Measurements from ENCODE around the gene TYW1B.
A peak's percentile ranks its signal among the peaks of the same experiment; 100 is the strongest.
"Not testable (repeated sequence)": the region's sequence is repeated elsewhere in the genome, so short reads cannot be mapped to it uniquely, and the experiment has no call there.

DNA sequence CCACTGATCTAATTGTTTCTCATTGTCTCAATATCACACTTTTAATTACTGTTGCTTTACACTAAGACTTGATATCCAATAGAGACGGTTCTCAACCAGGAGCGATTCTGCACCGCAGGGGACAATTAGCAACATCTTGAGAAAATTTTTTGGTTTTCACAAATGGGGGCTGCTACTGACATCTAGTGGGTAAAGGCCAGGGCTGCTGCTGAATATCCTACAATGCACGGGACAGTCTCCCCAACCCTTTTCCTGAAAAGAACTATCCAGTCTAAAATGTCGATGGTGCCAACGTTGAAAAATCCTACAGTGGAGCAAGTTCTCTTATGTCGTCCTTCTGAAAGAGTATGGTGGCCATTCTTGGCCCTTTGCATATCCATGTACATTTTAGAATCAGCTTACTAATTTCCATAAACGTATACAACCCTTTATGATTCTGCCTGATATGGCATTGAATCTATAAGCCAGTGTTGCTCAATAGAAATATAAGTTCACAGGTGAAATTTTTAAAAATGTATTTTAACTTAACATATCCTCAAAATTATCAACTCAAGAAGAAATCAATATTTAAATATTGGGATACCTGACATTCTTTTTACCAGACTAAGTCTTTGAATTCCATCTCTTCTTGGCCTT, 192.6 kb downstream of the TYW1B start:
- TF ChIP-seq, protein P1, sequence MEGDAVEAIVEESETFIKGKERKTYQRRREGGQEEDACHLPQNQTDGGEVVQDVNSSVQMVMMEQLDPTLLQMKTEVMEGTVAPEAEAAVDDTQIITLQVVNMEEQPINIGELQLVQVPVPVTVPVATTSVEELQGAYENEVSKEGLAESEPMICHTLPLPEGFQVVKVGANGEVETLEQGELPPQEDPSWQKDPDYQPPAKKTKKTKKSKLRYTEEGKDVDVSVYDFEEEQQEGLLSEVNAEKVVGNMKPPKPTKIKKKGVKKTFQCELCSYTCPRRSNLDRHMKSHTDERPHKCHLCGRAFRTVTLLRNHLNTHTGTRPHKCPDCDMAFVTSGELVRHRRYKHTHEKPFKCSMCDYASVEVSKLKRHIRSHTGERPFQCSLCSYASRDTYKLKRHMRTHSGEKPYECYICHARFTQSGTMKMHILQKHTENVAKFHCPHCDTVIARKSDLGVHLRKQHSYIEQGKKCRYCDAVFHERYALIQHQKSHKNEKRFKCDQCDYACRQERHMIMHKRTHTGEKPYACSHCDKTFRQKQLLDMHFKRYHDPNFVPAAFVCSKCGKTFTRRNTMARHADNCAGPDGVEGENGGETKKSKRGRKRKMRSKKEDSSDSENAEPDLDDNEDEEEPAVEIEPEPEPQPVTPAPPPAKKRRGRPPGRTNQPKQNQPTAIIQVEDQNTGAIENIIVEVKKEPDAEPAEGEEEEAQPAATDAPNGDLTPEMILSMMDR (IDR thresholded peaks at IDR 0.05) = peak; percentile 60
- not testable (repeated sequence) for TF ChIP-seq EZH2 (IDR thresholded peaks at IDR 0.05)
